DMS53 (cell line): ENCODE measurements around the gene ZCCHC7.

Source experiments
- DNase-seq: peaks from one replicate; lab custom pipeline; 2025; lab: John Stamatoyannopoulos, UW

ZCCHC7 gene

DNA sequence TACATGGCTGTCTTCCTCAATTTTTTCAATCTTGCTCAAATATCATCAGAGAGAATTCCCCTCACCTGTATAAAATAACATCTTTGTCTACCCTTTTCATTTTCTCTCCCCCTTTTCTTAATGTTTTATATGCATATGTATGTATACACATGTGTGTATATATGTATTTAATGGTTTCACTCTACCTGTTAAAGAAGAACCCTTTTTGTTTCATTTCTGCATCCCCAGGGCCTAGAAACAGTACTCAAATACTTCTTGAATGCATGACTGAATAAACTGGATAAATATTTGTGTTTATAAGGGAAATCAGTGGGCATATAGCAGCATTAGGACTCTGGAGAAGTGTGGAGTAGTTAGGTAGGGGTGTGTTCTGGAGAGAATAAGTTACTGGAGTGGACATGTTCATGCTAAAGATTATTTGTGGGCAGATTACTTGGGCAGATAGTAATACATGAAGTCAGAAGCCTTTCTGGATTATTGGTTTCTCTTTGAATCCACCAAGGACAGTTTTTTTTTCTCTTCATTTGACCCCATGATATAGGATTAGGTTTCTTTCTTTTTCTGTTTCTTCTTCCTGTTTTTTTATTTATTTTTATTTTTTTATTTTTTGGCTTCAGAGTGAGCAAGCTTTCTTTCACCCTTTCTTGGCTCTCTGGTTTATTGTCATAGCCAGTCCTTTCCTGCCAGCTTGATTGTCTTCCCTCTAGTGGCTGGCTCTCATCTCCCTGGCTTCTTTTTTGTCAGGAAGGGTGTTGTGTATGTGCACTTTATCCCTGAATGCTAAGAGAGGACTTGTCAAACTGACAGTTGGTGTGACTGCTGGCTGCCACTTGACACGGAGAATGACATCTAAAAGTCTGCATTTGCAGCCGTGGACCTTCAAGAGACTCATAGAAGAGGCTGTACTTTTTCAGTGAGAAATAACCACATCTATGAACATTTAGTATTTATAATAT lies 89.3 kb downstream of the ZCCHC7 start:
- peak; percentile 21 for DNase-seq

DNA sequence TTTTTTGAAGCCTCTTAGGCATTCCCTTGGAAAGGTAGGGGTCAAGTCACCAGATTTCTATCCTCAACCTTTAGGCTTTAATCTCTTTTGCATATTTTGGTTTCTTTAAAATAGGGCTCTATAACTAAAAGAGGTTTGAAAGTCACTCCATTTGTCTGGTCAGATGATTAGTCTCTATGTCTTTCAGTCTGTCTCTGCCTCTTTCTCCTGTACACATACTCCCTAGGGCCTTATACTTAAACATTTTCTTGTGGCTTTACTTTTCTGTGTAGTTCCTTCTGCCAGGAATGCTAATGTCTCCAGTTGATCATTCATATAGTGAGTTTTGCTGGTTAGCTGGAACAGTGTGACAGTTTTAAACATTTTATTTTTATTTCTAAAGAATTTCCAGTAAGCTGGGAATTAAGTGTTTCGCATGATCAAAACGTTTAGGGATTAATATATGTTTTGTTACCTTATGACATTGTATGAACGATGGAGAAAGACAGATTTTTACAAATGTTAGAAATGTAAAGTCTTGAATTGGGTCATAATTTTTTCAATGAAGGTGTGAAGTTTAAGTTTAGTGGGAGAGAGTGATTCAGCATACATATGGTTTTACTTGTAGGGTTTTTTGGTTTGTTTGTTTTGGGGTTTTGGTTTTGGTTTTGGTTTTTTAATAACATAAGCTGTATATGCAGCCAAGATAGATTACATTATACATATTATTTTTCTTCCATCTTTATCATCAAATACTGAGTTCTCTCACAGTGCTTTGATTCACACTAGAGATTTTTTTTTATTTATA lies 90.6 kb downstream of the ZCCHC7 start:
- DNase-seq: no peak

DNA sequence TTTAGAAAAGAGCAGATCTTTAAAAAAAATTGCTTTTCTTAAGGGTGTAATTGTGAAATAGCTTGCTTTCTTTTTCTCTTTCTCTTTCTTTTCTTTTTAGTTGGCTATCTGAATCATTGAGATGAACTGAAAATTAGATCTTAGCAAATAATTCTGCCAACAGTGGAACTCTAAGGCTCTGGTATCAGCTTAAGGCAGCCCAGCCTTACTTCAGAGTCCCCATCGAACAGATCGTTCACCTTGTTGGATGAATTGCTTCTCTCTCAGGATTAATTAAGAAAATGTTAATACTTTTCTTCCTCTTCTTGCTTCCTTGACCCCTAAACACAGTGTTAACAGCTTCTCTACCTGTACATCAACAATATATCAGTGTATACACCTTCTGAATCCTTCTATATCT lies 92.1 kb downstream of the ZCCHC7 start:
- no peak for DNase-seq

DNA sequence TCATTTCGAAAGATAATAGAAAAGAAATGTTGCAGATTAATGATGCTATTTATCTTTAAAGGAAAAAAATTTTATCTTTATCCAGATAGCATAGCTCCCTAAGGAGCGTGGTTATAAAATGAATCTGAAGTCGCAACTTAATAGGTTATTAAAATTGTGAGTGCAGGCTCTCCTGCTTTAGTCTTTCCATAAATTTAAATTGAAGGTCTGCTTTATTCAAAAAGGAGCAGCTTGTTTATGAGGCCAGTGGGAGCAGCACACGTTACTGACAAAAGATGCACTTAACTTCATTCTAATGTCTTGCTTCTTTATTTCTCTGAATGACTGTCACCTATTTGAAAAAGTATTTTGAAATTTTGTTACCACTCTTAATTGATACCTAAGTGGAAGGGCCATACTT lies 95.0 kb downstream of the ZCCHC7 start:
- no peak for DNase-seq

DNA sequence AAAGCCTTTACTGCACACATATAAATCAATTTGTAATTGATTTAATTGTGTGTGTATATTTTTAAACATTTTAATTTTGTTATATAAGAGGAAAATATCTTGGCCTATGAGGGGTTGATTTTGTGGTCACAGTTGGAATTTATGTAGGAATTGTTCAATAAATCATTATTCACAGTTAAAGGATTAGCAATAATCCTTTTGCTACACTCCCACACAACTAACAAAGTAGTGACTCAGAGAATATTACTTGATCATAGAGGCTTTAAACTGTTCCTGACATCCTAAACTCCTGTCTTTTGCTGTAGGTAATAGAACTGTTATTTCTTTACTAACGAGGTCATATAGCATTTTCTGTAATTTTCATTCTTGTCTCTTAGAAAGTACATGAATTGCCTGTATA lies 95.5 kb downstream of the ZCCHC7 start:
- DNase-seq: no peak

DNA sequence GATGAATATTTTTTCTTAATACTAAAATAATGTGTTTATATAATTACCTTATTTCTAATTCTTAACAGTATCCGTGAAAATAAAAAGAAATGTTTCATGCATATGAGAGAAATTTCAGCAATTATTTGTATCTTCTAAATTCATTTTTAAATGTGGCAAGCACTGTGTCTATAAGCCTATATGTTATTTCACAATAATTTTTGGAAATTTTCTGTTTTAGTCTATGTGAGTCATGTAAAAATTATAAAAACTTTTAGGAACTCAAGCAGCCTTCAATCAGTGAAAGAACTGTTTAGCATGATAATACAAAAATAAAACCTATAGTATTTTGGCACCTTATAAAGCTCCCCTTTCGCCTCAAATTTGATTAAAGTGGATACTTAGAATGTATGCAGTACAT lies 96.8 kb downstream of the ZCCHC7 start:
- DNase-seq: no peak

DNA sequence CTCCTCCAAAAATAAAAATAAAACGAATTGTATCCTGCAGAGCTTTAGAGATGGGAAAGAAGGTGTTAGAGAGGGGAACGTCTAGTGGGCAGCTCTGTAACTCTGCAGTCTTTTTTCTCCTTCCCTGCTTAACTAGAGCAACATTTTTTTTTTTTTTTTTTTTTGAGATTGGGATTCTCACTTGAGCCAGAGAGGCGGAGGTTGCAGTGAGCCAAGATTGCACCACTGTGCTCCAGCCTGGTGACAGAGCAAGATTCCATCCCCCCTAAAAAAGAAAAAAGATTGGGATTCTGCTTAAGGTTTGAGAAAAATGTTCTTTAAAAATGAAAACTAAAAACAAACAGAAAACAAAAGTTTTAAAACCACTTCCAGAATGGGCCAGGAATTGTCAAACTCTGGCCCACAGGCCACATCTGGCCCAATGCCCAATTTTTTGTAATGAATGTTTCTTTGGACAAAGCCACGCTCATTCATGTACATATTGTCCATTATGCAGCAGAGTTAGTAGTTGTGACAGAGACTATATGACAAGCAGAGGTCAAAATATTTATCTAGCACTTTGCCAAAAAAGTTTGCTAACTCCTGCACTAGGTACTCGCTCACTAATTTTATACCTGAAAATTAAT lies 98.5 kb downstream of the ZCCHC7 start:
- no peak for DNase-seq

DNA sequence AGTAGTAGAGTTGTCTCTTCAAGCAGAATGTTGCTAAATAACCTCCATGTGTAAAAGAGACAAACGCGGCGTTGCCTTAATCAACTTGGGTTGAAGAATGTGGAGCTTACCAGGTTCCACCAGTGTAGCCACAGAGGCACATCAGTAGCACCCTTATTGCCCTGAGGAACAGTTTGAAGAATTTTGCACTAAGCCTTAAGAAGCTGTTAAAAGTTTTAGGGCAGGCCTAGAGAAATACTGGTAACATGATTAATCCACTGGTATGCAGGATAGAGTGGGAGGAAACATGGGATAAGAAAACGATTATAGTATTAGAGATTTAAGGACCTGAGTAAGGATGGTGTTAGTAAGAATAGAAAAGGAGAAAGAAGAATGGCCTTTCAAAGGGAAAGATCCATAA lies 100.6 kb downstream of the ZCCHC7 start:
- no peak for DNase-seq

DNA sequence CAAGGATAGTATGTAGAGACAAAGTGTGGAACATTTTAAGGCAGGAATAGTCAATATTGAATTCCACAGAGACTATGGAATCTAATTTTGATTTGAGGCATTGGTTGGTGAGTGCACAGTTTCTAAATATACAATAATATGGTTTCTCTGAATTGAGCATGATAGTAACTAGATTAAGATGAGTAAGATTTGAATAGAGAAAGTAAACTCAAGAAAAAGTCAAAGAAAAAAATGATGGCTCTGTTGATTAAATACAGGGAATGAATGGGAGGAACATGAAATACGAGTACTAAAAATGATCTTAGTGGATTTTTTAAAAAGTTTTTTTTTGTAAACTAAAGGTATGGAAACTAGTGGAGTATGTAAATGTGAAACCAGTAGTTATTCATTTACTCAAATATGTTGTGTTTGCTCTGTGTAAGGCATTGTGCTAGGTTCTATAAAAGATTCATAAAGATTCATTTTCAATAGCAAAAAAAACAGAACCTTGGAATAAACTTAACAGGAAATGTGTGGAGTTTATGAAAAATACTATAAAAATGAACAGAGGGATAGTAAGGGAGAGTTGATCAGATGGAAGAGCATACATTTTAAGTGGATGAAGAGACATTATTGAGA lies 101.2 kb downstream of the ZCCHC7 start:
- DNase-seq: no peak

DNA sequence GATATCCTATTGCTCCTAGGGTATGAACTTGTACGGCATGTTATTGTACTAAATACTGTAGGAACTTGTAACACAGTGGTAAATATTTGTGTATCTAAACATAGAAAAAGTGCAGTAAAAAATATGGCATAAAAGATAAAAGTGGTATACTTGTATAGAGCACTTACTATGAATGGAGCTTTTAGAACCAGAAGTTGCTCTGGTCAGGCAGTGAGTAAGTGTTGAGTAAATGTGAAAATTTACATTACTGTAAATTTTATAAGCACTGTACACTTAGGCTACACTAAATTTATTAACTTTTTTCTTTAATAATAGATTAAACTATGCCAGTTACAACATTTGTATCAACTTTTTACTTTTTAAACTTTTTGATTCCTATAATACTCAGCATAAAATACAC lies 109.1 kb downstream of the ZCCHC7 start:
- DNase-seq: no peak

DNA sequence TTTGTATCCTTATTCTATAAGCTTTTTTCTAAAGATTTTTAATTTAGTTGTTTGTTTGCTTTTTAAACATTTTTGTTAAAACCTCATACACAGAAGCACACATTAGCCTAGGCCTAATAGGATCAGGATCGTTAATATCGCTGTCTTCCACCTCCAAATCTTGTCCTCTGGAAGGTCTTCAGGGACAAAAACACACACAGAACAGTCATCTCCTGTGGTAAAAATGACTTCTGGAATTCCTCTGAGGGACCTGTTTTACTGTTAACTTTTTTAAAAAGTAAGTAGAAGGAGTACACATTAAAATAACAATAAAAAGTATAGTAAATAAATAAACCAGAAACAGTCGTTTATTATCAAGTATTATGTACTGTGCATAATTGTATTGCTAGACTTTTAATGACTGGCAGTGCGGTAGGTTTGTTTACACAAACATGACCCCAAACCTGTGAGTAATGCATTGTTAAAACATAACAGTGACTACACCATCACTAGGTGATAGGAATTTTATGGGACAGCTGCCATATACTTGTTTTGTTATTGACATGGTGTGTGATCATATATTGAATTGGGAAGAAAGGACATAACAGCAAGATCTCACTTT lies 109.6 kb downstream of the ZCCHC7 start:
- peak; percentile 56 for DNase-seq

DNA sequence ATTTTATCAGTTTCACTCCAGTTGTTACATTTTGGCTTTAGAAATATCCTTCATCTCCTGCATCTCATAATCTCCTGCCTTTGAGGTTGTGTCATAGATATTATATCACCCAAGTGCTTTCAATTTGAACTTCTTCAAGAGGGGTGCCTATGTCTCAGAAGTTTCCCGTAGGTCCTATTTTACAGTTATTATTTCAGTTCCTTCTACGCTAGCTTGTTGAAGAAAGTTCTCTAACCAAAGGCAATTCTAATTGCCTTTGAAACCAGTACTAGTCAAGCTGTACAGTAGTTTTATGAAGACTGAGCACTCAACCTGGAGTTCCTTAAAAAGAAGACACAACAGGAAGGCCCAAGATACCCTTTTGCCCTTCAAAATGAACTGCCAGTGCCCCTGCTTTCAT lies 116.4 kb downstream of the ZCCHC7 start:
- no peak for DNase-seq

DNA sequence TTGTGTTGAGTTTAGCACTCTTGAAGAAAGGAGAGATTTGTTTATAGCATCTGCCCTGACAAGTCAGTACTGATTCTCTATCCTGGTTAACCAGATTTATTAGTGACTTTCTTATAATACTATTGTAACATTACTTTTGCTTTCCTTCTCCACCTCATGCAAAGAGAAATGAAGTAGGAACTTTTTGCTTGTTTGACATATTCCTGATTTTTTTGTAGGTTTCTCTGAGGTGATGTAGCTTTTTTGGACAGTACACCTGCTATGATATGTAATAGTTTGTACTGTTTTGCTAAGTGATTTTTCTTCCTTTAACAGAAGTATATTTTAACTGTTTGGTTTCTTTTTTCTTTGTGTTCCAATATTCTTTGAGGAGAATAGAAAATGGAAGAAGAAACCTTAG lies 117.7 kb downstream of the ZCCHC7 start:
- no peak for DNase-seq

DNA sequence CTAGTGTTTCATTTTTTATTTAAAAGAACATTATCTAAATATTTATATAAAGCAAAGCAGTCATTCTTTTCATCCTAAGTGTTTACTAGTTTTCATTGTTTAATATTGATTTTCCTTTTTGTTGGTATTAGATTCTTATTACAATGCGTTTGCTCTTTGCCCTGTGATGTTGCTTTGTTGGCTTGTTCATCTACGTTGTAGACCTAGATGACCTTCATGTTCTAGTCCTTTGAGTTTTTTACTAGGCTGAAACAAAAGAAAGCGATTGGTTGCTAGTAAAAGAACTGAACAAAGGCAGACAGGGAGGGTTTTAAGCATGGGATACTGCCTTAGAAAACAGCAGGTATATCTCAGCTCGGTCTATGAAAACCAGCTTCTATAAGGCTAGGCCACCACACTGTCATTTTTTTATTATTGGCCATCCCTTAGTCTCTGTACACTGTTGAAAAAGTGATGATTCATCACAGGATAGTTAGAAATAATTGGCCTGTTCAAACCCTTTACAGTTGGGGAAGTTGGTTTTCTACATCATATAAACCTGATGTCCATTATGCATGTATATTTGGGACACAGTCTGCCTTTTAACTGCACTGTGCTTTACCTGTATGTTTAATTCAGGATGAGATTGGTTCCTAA lies 119.0 kb downstream of the ZCCHC7 start:
- DNase-seq: peak; percentile 73

DNA sequence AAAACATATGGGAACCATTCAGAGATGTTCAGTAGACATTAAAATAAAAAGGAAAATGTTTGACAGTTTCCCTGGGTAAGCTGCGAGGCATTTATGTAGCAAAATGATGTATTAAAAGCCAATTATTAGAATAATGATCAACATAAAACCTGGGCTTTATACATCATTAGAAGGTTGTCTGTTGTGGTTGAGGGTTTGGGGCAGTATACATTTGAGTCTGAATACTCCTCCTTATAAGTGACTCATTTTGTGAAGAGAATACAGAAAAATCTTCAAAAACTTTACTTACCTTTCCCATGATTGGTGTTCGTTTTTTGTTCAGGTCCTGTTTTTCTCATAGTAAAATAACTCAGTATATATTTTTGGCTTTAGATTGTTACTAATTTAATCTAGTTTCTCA lies 119.5 kb downstream of the ZCCHC7 start:
- DNase-seq: no peak

DNA sequence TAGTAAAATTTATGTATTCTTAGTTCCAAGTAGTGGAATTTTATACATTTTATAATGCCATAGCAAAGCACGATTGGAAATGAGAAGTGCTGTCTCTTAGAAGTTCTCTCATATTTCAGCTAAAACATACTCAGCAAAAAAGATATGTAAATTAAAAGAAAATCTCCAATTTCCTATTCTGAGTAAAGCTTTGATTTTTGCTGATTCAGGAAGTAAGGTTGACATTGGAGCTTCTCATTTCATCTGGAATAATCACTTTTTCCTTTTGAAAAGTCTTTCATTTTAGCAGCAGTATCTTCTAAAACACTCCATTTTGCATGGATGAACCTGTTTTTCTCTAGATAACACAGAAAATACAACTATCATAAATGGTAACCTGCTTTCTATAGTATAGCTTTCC lies 121.0 kb downstream of the ZCCHC7 start:
- DNase-seq: no peak

DNA sequence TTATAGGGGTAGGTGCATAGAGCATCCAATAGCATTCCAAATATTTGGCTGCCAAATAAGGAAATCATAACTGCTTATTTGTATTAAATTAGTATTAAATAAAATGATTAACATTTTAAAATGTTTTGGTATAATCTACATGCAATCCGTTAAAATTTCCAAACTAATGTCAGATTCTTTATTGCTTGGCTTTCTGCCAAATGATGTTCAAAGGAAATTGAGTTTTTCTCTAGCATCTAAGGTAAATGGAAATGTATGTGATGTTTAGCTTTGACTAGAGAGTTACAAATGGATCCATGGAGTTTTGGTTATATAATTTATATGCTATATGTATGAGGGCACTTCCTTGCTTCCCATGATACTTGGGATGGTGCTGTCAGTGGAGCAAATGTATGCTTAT lies 121.7 kb downstream of the ZCCHC7 start:
- DNase-seq: peak; percentile 14

DNA sequence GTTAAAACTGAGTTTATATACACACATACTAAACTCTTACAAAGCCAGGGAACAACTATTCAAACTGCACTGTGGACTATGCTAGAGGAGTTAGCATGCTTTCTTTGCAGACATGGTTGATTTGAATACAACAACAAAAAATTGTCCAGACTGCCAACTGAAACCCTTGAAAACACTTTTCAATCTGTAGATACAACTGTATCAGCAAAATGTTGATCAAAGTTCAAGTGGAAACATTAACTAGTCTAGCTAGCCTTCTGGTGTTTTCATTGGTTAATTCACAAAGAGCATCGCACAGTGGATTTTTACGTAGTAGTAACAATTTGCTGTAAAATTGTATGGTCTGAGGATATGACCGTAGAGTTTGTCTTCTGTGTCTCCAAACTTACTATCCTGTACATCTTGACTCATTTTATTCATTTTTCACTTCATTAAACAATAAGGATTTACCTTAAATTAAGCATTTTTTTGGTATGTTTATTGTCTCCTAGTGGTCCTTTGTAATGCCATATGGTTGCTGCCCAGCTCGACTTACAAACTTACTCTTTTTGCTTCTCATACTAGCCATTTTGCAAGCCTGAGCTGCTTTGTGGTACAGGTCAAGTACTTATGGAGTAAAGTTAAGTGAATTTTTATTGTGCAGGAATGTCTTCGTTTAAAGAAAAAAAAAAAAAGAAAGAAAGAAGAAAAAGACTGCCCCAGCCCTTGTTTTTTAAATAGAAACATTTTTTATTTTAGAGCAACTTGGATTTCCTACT lies 123.4 kb downstream of the ZCCHC7 start:
- DNase-seq: peak; percentile 86

DNA sequence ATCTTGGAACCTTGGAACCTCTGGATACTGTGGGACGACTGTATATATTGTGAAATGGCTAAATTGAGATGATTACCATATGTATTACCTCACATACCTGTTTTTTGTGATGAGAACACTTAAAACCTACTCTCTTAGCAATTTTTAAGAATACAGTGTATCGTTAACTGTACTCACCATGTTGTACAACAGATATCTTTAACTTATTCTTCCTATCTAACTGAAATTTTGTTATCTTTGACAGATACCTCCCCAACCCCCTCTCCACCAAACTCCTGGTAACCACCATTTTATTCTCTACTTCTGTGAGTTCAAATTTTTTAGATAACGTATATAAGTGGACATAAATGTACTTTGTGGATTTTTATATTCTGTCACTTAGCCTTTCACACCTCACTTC lies 126.5 kb downstream of the ZCCHC7 start:
- DNase-seq: no peak

DNA sequence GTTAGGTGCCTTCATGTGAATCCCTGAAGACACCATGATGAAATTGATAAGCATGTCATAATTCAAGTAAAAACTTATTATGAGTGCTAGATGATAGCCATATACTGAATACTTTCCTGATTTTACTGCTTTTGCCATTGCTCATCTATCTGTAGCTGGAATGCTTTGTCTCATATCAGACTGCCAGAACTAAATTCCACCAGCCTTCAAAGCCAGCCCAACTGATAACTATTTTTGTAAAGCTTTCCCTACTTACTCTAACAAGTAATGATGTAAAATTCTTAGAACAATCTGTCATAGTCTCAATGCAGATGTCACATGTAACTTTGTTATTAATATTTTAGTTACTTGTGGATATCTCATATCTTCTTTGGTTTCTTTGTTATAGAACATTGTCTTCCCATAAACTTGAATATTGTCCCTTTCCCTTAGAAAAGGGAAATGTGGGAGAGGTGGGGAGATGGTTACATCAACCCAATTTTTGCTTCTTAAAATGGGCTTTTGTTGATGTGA lies 128.3 kb downstream of the ZCCHC7 start:
- no peak for DNase-seq
